HepG2 (cell line): Measurements from ENCODE around the gene SLC43A3.

Experiments
- ELF1 ChIP-seq: sonication (generic); formaldehyde crosslinking; IDR thresholded peaks from 2 replicates; pipeline ENCODE4 v1.4.0; 2020; ENCODE audit warnings: missing genetic modification reagents
- PHF21A ChIP-seq: sonication (generic); formaldehyde crosslinking; IDR thresholded peaks from 2 replicates; pipeline ENCODE4 v1.5.0; 2020; ENCODE audit warnings: mild to moderate bottlenecking, missing genetic modification reagents
- SMAD1 ChIP-seq: sonication (generic); formaldehyde crosslinking; IDR thresholded peaks from 2 replicates; pipeline ENCODE4 v1.4.0; 2020; ENCODE audit warnings: missing genetic modification reagents, low read depth, mild to moderate bottlenecking, borderline replicate concordance
- ZNF337 ChIP-seq: sonication (generic); formaldehyde crosslinking; IDR thresholded peaks from 2 replicates; pipeline ENCODE4 v1.5.1; 2020; ENCODE audit warnings: missing genetic modification reagents, low read depth, mild to moderate bottlenecking, borderline replicate concordance
- ZNF589 ChIP-seq: sonication (generic); formaldehyde crosslinking; conservative IDR thresholded peaks from 2 replicates; pipeline ENCODE4 v1.8.0; 2022; ENCODE audit warnings: mild to moderate bottlenecking, moderate library complexity, missing genetic modification reagents
- TF ChIP-seq, protein P1 (sequence below): sonication (generic); formaldehyde crosslinking; IDR thresholded peaks from one replicate; pipeline ENCODE4 v1.5.1; 2020; ENCODE audit warnings: mild to moderate bottlenecking, missing genetic modification reagents; ENCODE audit errors: not compliant biosample characterization

DNA sequence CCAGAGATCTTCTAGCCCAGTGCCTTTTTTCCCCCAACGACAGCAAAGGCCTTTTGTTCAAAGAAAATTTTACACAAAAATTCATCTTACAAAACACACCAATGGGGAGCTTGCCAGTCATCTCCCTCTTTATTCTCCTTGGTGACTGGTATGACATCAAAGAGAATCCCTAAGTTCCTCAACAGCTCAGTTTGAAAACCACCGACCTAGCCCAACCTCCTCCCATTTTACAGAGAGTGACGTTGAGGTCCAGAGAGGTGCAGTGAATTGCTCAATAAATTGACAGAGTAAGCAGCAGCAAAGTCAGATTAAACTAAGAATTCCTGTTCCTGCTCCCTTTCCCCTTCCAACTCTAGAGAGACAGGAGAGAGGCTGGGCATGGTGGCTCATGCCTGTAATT, 7.8 kb downstream of the SLC43A3 start:
- TF ChIP-seq ZNF337: no peak
- TF ChIP-seq SMAD1 (CRISPR knock-in tag): no peak
- TF ChIP-seq PHF21A (CRISPR knock-in tag): no peak
- TF ChIP-seq ZNF589 (CRISPR knock-in tag): no peak
- TF ChIP-seq ELF1: no peak
- TF ChIP-seq, protein P1, sequence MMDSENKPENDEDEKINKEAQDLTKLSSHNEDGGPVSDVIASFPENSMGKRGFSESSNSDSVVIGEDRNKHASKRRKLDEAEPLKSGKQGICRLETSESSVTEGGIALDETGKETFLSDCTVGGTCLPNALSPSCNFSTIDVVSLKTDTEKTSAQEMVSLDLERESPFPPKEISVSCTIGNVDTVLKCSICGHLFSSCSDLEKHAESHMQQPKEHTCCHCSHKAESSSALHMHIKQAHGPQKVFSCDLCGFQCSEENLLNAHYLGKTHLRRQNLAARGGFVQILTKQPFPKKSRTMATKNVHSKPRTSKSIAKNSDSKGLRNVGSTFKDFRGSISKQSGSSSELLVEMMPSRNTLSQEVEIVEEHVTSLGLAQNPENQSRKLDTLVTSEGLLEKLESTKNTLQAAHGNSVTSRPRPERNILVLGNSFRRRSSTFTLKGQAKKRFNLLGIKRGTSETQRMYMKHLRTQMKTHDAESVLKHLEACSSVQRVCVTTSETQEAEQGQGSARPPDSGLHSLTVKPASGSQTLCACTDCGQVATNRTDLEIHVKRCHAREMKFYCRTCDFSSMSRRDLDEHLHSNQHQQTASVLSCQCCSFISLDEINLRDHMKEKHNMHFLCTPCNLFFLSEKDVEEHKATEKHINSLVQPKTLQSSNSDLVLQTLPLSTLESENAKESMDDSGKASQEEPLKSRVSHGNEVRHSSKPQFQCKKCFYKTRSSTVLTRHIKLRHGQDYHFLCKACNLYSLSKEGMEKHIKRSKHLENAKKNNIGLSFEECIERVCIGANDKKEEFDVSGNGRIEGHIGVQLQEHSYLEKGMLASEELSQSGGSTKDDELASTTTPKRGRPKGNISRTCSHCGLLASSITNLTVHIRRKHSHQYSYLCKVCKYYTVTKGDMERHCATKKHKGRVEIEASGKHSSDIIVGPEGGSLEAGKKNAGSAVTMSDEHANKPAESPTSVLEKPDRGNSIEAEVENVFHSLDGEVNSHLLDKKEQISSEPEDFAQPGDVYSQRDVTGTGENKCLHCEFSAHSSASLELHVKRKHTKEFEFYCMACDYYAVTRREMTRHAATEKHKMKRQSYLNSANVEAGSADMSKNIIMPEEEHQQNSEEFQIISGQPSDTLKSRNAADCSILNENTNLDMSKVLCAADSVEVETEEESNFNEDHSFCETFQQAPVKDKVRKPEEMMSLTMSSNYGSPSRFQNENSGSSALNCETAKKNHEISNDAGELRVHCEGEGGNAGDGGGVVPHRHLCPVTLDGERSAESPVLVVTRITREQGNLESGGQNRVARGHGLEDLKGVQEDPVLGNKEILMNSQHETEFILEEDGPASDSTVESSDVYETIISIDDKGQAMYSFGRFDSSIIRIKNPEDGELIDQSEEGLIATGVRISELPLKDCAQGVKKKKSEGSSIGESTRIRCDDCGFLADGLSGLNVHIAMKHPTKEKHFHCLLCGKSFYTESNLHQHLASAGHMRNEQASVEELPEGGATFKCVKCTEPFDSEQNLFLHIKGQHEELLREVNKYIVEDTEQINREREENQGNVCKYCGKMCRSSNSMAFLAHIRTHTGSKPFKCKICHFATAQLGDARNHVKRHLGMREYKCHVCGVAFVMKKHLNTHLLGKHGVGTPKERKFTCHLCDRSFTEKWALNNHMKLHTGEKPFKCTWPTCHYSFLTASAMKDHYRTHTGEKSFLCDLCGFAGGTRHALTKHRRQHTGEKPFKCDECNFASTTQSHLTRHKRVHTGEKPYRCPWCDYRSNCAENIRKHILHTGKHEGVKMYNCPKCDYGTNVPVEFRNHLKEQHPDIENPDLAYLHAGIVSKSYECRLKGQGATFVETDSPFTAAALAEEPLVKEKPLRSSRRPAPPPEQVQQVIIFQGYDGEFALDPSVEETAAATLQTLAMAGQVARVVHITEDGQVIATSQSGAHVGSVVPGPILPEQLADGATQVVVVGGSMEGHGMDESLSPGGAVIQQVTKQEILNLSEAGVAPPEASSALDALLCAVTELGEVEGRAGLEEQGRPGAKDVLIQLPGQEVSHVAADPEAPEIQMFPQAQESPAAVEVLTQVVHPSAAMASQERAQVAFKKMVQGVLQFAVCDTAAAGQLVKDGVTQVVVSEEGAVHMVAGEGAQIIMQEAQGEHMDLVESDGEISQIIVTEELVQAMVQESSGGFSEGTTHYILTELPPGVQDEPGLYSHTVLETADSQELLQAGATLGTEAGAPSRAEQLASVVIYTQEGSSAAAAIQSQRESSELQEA (CRISPR knock-in tag): no peak
